Coronary artery (tissue), 2 donors: ENCODE data around the gene PLEKHF1.

Experiments used
- DNase-seq: peaks from one replicate; pipeline ENCODE4 v3.0.0-alpha.2; 2017; ENCODE audit warnings: low spot score
- H3K27ac ChIP-seq, 2 donors: fragments of 200-600 bp; sonication (generic); one replicate each; pipeline ENCODE4 v1.5.1; 2016 to 2019
- H3K4me3 ChIP-seq: fragments of 200-600 bp; sonication (generic); 2 replicates; pipeline ENCODE4 v1.5.1; 2016; ENCODE audit warnings: mild to moderate bottlenecking, moderate library complexity
- TF ChIP-seq, protein P1 (sequence below): fragments of 200-600 bp; sonication (generic); IDR thresholded peaks from one replicate; pipeline ENCODE4 v1.5.1; 2019; ENCODE audit warnings: antibody characterized with exemption

PLEKHF1 gene

DNA sequence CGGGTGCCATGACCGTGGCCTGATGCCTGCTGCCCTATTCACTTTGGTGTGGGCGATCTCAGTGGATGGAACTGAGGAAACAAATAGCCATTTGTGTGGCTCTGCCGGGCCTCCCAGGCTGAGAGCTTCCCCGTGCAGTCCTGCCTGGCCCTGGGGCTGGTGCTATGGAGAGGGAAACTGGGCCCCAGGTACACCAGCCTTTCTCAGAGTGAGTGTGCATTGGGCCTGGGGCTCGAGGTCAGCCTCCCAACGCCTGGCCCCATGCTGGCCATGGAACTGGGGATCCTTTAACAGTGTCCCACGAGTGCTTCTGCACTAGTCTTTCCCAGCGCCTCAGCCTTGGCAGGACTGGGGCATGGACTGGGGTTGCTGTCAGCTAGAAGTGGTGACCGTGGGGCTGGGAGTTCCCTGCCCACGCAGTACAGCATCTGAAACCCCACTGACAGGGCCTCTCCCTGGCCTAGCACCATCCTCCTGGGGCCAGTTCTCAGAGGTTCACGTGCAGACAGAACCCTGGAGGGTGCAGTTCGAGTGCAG lies 10.5 kb downstream of the PLEKHF1 start:
- TF ChIP-seq, protein P1, sequence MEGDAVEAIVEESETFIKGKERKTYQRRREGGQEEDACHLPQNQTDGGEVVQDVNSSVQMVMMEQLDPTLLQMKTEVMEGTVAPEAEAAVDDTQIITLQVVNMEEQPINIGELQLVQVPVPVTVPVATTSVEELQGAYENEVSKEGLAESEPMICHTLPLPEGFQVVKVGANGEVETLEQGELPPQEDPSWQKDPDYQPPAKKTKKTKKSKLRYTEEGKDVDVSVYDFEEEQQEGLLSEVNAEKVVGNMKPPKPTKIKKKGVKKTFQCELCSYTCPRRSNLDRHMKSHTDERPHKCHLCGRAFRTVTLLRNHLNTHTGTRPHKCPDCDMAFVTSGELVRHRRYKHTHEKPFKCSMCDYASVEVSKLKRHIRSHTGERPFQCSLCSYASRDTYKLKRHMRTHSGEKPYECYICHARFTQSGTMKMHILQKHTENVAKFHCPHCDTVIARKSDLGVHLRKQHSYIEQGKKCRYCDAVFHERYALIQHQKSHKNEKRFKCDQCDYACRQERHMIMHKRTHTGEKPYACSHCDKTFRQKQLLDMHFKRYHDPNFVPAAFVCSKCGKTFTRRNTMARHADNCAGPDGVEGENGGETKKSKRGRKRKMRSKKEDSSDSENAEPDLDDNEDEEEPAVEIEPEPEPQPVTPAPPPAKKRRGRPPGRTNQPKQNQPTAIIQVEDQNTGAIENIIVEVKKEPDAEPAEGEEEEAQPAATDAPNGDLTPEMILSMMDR = no peak
- no peak for DNase-seq
- Histone ChIP-seq H3K27ac (peak overlapping the region in 1 of 2 donors; percentile 15), H3K4me3 (no peak overlapping the region)

- DNase-seq = no peak
- H3K4me3 ChIP-seq = no peak overlapping the region
- TF ChIP-seq, protein P1 = no peak
- H3K27ac ChIP-seq = peak overlapping the region in 1 of 2 donors; percentile 42
These were observed 11.3 kb downstream of the PLEKHF1 start for GRCh38 chr19:29676586-29676985.

- Histone ChIP-seq H3K4me3 (no peak overlapping the region), H3K27ac (peak overlapping the region in 1 of 2 donors; percentile 42)
- no peak for DNase-seq
- TF ChIP-seq, protein P1 = no peak
These were observed 11.9 kb downstream of the PLEKHF1 start for GRCh38 chr19:29677001-29677817.

DNA sequence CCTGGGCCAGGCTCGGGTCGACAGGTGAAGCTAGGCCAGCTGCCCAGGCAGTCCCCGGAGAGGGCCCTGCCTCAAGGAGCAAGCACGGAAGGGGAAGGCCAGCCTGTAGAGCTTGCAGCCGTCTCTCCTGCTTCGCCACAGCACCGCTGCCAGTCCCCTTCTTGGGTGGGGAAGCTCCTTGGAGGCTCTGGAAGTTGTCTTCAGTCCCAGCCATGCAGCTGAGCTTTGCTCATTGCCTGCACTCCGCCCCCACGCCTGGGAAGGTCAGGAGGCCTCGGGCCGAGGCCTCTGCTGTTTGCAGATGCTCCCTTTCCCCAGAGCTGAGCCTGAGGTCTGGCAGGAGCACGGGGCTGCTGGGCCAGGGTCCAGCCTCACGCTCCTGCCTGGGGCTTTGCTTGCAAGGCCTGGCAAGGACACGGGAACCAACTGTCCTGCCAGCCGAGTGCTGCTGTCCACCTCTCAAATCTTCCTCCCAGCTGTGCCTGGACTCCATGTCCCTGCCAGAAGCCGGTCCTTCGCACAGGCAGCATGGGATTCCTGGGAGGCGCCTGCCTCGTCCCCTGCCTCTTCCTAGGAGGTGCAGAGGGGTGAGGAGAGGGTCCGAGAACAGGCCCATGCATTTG lies 13.3 kb downstream of the PLEKHF1 start:
- TF ChIP-seq, protein P1 = no peak
- DNase-seq = no peak
- Histone ChIP-seq H3K27ac (peak overlapping the region in 1 of 2 donors; percentile 76), H3K4me3 (no peak overlapping the region)

GRCh38 chr19:29679598-29680210 lies 14.4 kb downstream of the PLEKHF1 start:
- no peak overlapping the region for H3K4me3 ChIP-seq
- TF ChIP-seq, protein P1 = no peak
- H3K27ac ChIP-seq = peak overlapping the region in 1 of 2 donors; percentile 62
- DNase-seq = no peak

DNA sequence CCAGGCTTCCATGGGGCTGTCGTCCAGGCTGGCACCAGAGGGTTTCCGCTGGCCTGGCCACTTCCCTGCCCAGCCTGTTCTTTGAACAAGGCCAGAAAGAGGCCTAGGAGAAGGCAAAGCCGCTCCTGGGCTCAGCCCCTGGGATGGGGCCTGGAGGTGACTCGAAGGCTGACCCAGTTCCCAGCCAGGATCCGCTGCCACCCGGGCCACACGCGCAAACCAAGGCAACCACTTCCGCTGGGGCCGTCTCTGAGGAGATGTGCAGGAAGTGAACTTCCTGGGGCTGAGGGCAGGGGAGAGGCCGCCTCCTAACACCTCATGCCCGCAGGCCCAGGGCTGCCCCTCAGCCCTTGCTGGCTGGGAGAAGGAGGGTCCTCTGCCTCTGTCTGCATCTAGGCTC lies 15.2 kb downstream of the PLEKHF1 start:
- TF ChIP-seq, protein P1 = no peak
- H3K27ac ChIP-seq = peak overlapping the region; percentile 27 to 62
- no peak overlapping the region for H3K4me3 ChIP-seq
- no peak for DNase-seq
